Stimulated activated memory B cell treated with anti-CD40 and anti-IgM and Interleukin-4, amounts not matched to agents 10 μg/mL and 1 μg/mL and 100 μg/mL, for 72 hours (primary cell): ENCODE results near the gene ZNF749.

Source experiments
- ATAC-seq: fragments of 150-1000 bp; cut with Tn5 transposase; 2 replicates; pipeline ENCODE4 v1.10.0; 2021
- H3K27ac Mint-ChIP-seq: one replicate; pipeline ENCODE4 v1.8.0; 2022; ENCODE audit warnings: mild to moderate bottlenecking, mixed read lengths
- H3K27me3 Mint-ChIP-seq: one replicate; pipeline ENCODE4 v1.8.0; 2022; ENCODE audit warnings: mixed read lengths
- H3K36me3 Mint-ChIP-seq: one replicate; pipeline ENCODE4 v1.8.0; 2022; ENCODE audit warnings: mixed read lengths
- H3K4me1 Mint-ChIP-seq: one replicate; pipeline ENCODE4 v1.8.0; 2022; ENCODE audit warnings: mixed read lengths
- H3K4me3 Mint-ChIP-seq: one replicate; pipeline ENCODE4 v1.8.0; 2022; ENCODE audit warnings: mild to moderate bottlenecking, moderate library complexity, mixed read lengths
- H3K9me3 Mint-ChIP-seq: one replicate; pipeline ENCODE4 v1.8.0; 2022; ENCODE audit warnings: mixed read lengths

The ZNF749 gene

GRCh38 chr19:57435062-57435978 is at the start of gene ZNF749:
TSS of gene ZNF749 (plus strand) at chr19:57435325. CDS start at chr19:57435579, 254 bp downstream.
- peaks cover 39% of the 10 kb centered on the region for H3K4me1 Mint-ChIP-seq
- H3K27me3 Mint-ChIP-seq, result no peaks in the 10 kb centered on the region
- peaks cover 25% of the 10 kb centered on the region for H3K36me3 Mint-ChIP-seq
- no peaks in the 10 kb centered on the region for H3K9me3 Mint-ChIP-seq
- peak; percentile 100 for ATAC-seq
- H3K27ac Mint-ChIP-seq, result peak within 1 kb of the TSS; percentile 87
- H3K4me3 Mint-ChIP-seq, result peak within 1 kb of the TSS; percentile 85

GRCh38 chr19:57389194-57389729 is 45.9 kb upstream of the ZNF749 start:
- Mint-ChIP-seq H3K4me3 (peak overlapping the region; percentile 98), H3K27me3 (no peaks in the 10 kb centered on the region), H3K36me3 (peaks cover 34% of the 10 kb centered on the region), H3K4me1 (peaks cover 40% of the 10 kb centered on the region), H3K9me3 (peaks cover 1% of the 10 kb centered on the region), H3K27ac (peak overlapping the region; percentile 91)
- no peak for ATAC-seq

- Mint-ChIP-seq H3K27me3 (no peaks in the 10 kb centered on the region), H3K4me1 (peaks cover 47% of the 10 kb centered on the region), H3K9me3 (peaks cover 7% of the 10 kb centered on the region), H3K36me3 (peaks cover 41% of the 10 kb centered on the region), H3K4me3 (peak within 1 kb of the TSS; percentile 98), H3K27ac (peak within 1 kb of the TSS; percentile 91)
- peak; percentile 100 for ATAC-seq
Observed at GRCh38 chr19:57389730-57390598, 45.2 kb upstream of the ZNF749 start, which contains the start of gene ZNF548. TSS of gene ZNF548 (plus strand) at chr19:57389854. CDS start at chr19:57390100, 246 bp downstream.

DNA sequence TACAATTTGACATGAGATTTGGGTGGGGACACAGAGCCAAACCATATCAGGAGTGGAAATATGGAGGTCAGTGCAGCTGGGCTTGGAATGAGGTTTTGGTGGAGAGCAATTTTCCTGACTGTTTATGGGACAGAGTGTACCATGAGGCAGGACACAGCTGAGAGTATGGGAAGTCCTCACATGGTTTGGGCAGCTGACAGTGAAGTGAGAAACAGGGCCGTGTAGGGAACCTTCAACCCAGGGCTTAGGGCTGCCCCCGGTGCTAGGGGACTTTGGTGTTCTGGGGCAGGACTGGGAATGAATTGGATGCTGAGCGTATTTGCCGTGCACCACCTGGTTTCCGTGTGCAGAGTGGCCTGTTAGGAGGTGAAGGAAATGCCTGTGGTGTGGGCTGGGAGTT is 39.4 kb upstream of the ZNF749 start:
- peaks cover 43% of the 10 kb centered on the region for H3K9me3 Mint-ChIP-seq
- H3K36me3 Mint-ChIP-seq, result peaks cover 86% of the 10 kb centered on the region
- H3K4me3 Mint-ChIP-seq, result no peak overlapping the region
- peaks cover 44% of the 10 kb centered on the region for H3K4me1 Mint-ChIP-seq
- H3K27ac Mint-ChIP-seq, result no peak overlapping the region
- ATAC-seq, result no peak
- H3K27me3 Mint-ChIP-seq, result no peaks in the 10 kb centered on the region

GRCh38 chr19:57398868-57399267 is 36.3 kb upstream of the ZNF749 start:
- no peaks in the 10 kb centered on the region for H3K27me3 Mint-ChIP-seq
- no peak overlapping the region for H3K27ac Mint-ChIP-seq
- peaks cover 24% of the 10 kb centered on the region for H3K4me1 Mint-ChIP-seq
- ATAC-seq, result no peak
- H3K36me3 Mint-ChIP-seq, result peaks cover 78% of the 10 kb centered on the region
- no peak overlapping the region for H3K4me3 Mint-ChIP-seq
- peaks cover 50% of the 10 kb centered on the region for H3K9me3 Mint-ChIP-seq

DNA sequence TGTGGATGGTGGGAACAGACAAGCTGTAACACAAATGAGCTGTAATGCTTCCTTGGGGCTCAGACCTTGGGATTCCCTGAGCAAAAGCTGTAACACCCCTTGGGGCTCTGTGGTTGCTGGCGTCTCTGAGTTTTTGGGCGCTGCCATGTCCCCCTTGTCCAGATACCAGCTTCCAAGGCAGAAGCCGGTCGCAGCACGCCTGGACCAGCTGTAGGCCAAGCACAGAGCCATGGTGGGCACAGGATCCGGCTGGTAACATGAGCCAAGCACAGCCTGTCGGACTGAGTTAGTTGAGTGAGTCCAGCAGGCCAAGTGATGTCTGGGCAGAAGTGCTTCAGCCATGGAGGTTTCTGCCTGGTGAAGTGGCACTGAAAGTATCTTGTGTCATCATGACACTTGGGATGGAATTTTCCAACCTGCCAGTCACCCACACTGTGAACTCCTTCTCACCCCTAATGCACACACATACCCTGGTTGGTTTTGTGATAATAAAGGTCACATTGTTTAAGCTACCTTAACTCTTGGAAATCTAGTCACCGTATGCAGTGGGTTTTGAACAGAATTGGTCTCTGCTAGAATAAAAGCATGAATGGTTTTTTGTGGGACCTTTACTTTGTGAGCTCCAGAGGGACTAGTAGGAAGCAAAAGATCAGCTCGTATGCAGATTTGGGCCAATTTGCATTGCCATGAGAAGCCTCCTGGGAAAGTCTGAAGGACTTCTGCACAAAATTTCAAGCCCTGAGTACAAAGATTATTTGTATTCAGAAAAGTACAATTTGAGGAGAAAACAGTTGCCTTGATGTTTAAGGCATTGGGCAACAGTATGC is 31.2 kb upstream of the ZNF749 start:
- Mint-ChIP-seq H3K4me3 (no peak overlapping the region), H3K9me3 (peaks cover 12% of the 10 kb centered on the region), H3K27ac (no peak overlapping the region), H3K4me1 (peaks cover 9% of the 10 kb centered on the region), H3K36me3 (peaks cover 27% of the 10 kb centered on the region), H3K27me3 (no peaks in the 10 kb centered on the region)
- ATAC-seq, result no peak

DNA sequence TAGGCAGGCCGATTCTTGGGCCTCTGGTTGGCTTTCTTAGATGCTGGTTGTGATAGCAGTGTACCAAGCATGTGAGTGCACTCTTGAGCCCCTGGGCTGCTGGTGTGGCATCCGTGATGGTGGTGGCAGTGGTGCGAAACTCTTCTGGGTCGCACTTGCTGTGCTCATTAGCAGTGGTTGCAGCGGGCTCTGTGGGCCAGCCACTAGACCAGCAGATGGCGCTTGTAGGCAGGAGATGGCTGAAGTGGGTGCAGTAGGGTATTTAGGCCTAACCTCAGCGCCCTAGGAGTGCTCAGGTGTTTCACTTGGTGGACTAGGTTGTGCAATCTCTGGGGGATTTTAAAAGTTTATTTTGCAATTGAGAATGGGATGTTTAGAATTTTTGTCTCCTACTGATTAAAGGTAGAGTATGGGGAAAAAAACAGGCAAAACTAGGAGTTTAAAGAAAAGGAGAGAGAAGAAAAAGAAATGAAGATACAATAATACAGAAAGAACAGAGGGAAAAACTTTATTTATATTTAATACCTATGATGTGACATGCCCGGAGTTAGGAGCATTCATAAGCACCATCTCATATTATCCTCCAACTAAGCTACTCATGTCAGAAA is 28.5 kb upstream of the ZNF749 start:
- peak overlapping the region; percentile 4 for H3K27ac Mint-ChIP-seq
- H3K36me3 Mint-ChIP-seq, result peaks cover 8% of the 10 kb centered on the region
- no peak overlapping the region for H3K4me3 Mint-ChIP-seq
- peak; percentile 74 for ATAC-seq
- peaks cover 21% of the 10 kb centered on the region for H3K4me1 Mint-ChIP-seq
- H3K27me3 Mint-ChIP-seq, result no peaks in the 10 kb centered on the region
- H3K9me3 Mint-ChIP-seq, result peaks cover 2% of the 10 kb centered on the region

GRCh38 chr19:57410877-57411671 is 24.1 kb upstream of the ZNF749 start, which contains the start of gene ZNF17:
TSS of gene ZNF17 (plus strand) at chr19:57411161. CDS start at chr19:57413616, 2,455 bp downstream.
- peaks cover 23% of the 10 kb centered on the region for H3K36me3 Mint-ChIP-seq
- ATAC-seq, result peak; percentile 100
- peaks cover 42% of the 10 kb centered on the region for H3K4me1 Mint-ChIP-seq
- no peaks in the 10 kb centered on the region for H3K27me3 Mint-ChIP-seq
- peak within 1 kb of the TSS; percentile 84 for H3K27ac Mint-ChIP-seq
- peaks cover 8% of the 10 kb centered on the region for H3K9me3 Mint-ChIP-seq
- H3K4me3 Mint-ChIP-seq, result peak within 1 kb of the TSS; percentile 88

DNA sequence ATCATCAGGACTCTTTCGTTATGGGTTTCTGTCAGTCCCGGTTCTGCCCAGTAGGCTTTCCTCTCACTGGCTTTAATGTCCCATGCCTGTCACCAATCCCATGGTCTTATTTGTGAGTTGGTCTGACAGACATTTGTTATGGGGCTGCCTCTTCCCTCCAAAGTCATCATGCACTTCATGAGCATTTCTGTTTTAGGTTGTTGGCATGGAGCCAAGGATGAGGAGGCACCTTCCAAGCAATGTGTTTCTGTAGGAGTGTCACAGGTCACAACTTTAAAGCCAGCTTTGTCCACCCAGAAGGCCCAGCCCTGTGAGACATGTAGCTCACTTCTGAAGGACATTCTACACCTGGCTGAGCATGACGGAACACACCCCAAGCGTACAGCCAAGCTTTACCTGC is 15.7 kb upstream of the ZNF749 start:
- Mint-ChIP-seq H3K36me3 (peaks cover 76% of the 10 kb centered on the region), H3K4me3 (no peak overlapping the region), H3K27me3 (no peaks in the 10 kb centered on the region), H3K9me3 (peaks cover 29% of the 10 kb centered on the region), H3K4me1 (peaks cover 11% of the 10 kb centered on the region), H3K27ac (no peak overlapping the region)
- ATAC-seq, result no peak

DNA sequence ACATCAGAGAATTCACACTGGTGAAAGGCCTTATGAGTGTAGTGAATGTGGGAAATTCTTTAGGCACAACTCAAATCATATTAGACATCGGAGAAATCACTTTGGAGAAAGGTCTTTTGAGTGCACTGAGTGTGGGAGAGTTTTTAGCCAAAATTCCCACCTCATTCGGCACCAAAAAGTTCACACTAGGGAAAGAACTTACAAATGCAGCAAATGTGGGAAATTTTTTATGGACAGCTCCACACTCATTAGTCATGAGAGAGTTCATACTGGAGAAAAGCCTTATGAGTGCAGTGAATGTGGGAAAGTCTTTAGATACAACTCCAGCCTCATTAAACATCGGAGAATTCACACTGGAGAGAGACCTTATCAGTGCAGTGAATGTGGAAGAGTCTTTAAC is 14.1 kb upstream of the ZNF749 start:
- H3K27ac Mint-ChIP-seq, result no peak overlapping the region
- H3K36me3 Mint-ChIP-seq, result peaks cover 61% of the 10 kb centered on the region
- no peak overlapping the region for H3K4me3 Mint-ChIP-seq
- H3K4me1 Mint-ChIP-seq, result peaks cover 1% of the 10 kb centered on the region
- peaks cover 21% of the 10 kb centered on the region for H3K9me3 Mint-ChIP-seq
- H3K27me3 Mint-ChIP-seq, result no peaks in the 10 kb centered on the region
- no peak for ATAC-seq

GRCh38 chr19:57434386-57435061 is 601 bp upstream of the ZNF749 start:
- ATAC-seq, result no peak
- peaks cover 18% of the 10 kb centered on the region for H3K36me3 Mint-ChIP-seq
- no peaks in the 10 kb centered on the region for H3K9me3 Mint-ChIP-seq

GRCh38 chr19:57436417-57436816 is 1.3 kb downstream of the ZNF749 start:
- ATAC-seq, result no peak
- Mint-ChIP-seq H3K9me3 (peaks cover 6% of the 10 kb centered on the region), H3K27me3 (no peaks in the 10 kb centered on the region), H3K4me1 (peaks cover 50% of the 10 kb centered on the region), H3K4me3 (peak overlapping the region; percentile 85), H3K27ac (peak overlapping the region; percentile 87), H3K36me3 (peaks cover 32% of the 10 kb centered on the region)

More at GRCh38 chr19:57434386-57435061, 601 bp upstream of the ZNF749 start:
- Mint-ChIP-seq H3K4me1 (peaks cover 31% of the 10 kb centered on the region), H3K27me3 (no peaks in the 10 kb centered on the region), H3K27ac (peak overlapping the region; percentile 87), H3K4me3 (peak overlapping the region; percentile 85)

DNA sequence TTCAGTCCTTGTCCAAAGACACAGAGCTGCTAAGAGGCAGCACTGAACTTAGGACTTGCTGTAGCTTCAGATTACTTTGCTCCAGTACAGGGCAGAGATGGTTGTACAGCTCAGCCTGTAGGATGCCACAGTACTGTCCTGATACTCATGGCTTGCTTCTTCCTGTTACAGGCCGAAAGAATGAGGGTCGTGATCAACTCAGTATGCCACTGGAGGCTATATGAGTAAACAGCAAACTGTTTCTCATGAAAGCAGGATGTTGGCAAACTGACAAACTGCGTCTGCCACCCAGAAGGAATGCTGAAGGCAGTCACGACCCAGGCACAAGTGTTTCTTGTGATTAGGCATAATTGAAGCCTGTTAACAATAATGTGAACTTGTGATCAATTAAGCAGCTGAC is 2.8 kb downstream of the ZNF749 start:
- Mint-ChIP-seq H3K36me3 (peaks cover 45% of the 10 kb centered on the region), H3K4me1 (peaks cover 56% of the 10 kb centered on the region), H3K9me3 (peaks cover 6% of the 10 kb centered on the region), H3K27me3 (no peaks in the 10 kb centered on the region), H3K27ac (no peak overlapping the region), H3K4me3 (no peak overlapping the region)
- ATAC-seq, result no peak
